GM21526 (cell line): ENCODE measurements around the gene MADCAM1.

Experiments used
- ATAC-seq: cut with Tn5 transposase; IDR thresholded peaks from one replicate; pipeline ENCODE4 v1.9.1; 2021; ENCODE audit warnings: moderate library complexity; ENCODE audit not compliant: unreplicated experiment, low FRiP score

MADCAM1 gene

GRCh38 chr19:547836-548720 is 51.8 kb downstream of the MADCAM1 start:
- no peak for ATAC-seq

- no peak for ATAC-seq
These were observed 52.9 kb downstream of the MADCAM1 start for GRCh38 chr19:548886-549830.

- no peak for ATAC-seq
These were observed 58.5 kb downstream of the MADCAM1 start for GRCh38 chr19:554817-555216.
